Measurements from ENCODE around the gene MAST4. TPM values are rescaled to one million over a fixed set of nuclear protein-coding genes. Genes with fewer than 3 reads are reported as not detected.

Gene MAST4
- total and polyA plus RNA-seq, 2 of the 8 experiments (the other 6 are each of a cell fraction or from before 2014, with no cell fraction given) = 1.5 to 2.6 TPM

DNA sequence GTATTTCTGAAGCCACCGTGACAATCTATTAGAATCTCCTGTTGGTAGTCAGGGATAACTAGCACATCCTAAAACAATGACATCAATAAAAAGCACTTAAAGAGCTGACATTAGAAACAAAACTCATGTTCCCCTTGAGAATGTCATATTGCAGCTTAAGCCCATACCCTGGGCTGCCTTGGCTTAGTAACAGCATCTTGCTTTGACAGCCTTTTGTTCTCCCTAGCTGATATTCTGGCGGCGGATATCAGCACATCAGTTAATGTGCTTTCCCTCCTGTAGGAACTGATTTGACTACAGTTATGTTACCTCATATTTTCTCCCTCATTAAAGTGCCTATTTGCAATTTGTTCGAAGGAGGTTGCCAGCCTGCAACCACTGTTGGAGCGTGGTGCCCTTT lies 386.3 kb downstream of the MAST4 start:
- H3K4me1 ChIP-seq (replicated peaks in 1 of 4; ENCODE audit: control insufficient read depth in 3 of 4, insufficient read depth in 4 of 4, low read length in 3 of 4) = no peaks in the 10 kb centered on the region
- H4K91ac ChIP-seq (replicated peaks; ENCODE audit: insufficient read length, low read length) = no peak overlapping the region
- no peak overlapping the region for H3K23ac ChIP-seq (ENCODE audit: insufficient read length)
- H3K14ac ChIP-seq (ENCODE audit: insufficient read length) = no peak overlapping the region
- no peak for TF ChIP-seq MAX (IDR thresholded peaks at IDR 0.05)
- no peak for TF ChIP-seq POU5F1 (IDR thresholded peaks at IDR 0.05; ENCODE audit: low read depth, low read length)
- no peak for TF ChIP-seq TAF7 (optimal IDR thresholded peaks at IDR 0.05; ENCODE audit: borderline replicate concordance, low read depth, low read length)
- TF ChIP-seq TCF12 (IDR thresholded peaks at IDR 0.05; ENCODE audit: low read depth, low read length) = no peak
- TF ChIP-seq SP1 (IDR thresholded peaks at IDR 0.05; ENCODE audit: low read depth, low read length) = no peak
- no peak for TF ChIP-seq KDM4A (IDR thresholded peaks at IDR 0.05; ENCODE audit: low read depth, low read length, severe bottlenecking)
- TF ChIP-seq NANOG (IDR thresholded peaks at IDR 0.05; ENCODE audit: insufficient read depth, low read depth, low read length, poor library complexity, severe bottlenecking) = no peak
- no peak for TF ChIP-seq NRF1 (IDR thresholded peaks at IDR 0.05; ENCODE audit: low read depth, low read length)
- TF ChIP-seq ASH2L (IDR thresholded peaks at IDR 0.05; ENCODE audit: low read length) = no peak
- H3K23me2 ChIP-seq (ENCODE audit: low read depth, low read length) = no peaks in the 10 kb centered on the region
- H3K27ac ChIP-seq (ENCODE audit: low read depth, low read length) = no peak overlapping the region
- H3K27me3 ChIP-seq (replicated peaks in 1 of 4; ENCODE audit: control insufficient read depth in 3 of 4, extremely low read depth in 1 of 4, insufficient read depth in 3 of 4, low read length in 3 of 4) = no peaks in the 10 kb centered on the region
- H3K4ac ChIP-seq (replicated peaks; ENCODE audit: insufficient read length, low read depth, low read length) = no peak overlapping the region
- no peak overlapping the region for H3K56ac ChIP-seq (replicated peaks; ENCODE audit: insufficient read length, low read depth, low read length)
- ChIA-PET CTCF (ENCODE audit: partially characterized antibody) (interaction anchor here (2.2 kb wide), 1 partner anchor 167 kb away, joined by 9 read pairs; no protein-coding TSS in a partner anchor), POLR2A (ENCODE audit: partially characterized antibody) (no interaction called here)
- H4K5ac ChIP-seq (ENCODE audit: insufficient read length, low read depth, low read length) = no peak overlapping the region
- no peak overlapping the region for H2BK5ac ChIP-seq (ENCODE audit: low read depth, low read length)
- no peaks in the 10 kb centered on the region for H4K20me1 ChIP-seq (replicated peaks in 1 of 2; ENCODE audit: control insufficient read depth in 1 of 2, insufficient read depth in 2 of 2, low read length in 2 of 2)
- no peak overlapping the region for H2BK12ac ChIP-seq (ENCODE audit: low read depth, low read length)
- H2AK5ac ChIP-seq (ENCODE audit: low read depth, low read length) = no peak overlapping the region
- H3K79me2 ChIP-seq (ENCODE audit: control insufficient read depth in 1 of 2, insufficient read depth in 2 of 2, low read length in 2 of 2) = no peaks in the 10 kb centered on the region
- 81% methylated on average over 5 of the region's 5 CpGs; no CpG with 5 or more reads in 1 of the 2 experiments for WGBS, 2 experiments (ENCODE audit: extremely low coverage in 1 of 2, insufficient coverage in 1 of 2, insufficient read length in 1 of 2, insufficient replicate concordance in 2 of 2, low coverage in 1 of 2, low lambda C conversion rate in 2 of 2, missing lambda C conversion rate in 1 of 2)
- no peaks in the 10 kb centered on the region for H3K9me3 ChIP-seq (ENCODE audit: insufficient read depth in 2 of 2, low read depth in 1 of 2, low read length in 1 of 2)
- DNase-seq (ENCODE audit: low read depth in 1 of 2, low spot score in 2 of 2) = no peak
- H4K8ac ChIP-seq (ENCODE audit: extremely low read depth, insufficient read depth, low read length) = no peak overlapping the region
- H3K4me2 ChIP-seq (ENCODE audit: insufficient read depth in 1 of 2, low read depth in 2 of 2, low read length in 2 of 2) = no peak overlapping the region
- no peak overlapping the region for H2BK120ac ChIP-seq (replicated peaks; ENCODE audit: low read depth, low read length)
- H2AFZ ChIP-seq (ENCODE audit: low read length) = no peak overlapping the region
- no peak overlapping the region for H2BK15ac ChIP-seq (ENCODE audit: low read length)
- H3K79me1 ChIP-seq (ENCODE audit: low read depth, low read length) = no peaks in the 10 kb centered on the region
- H2BK20ac ChIP-seq (ENCODE audit: low read length) = no peak overlapping the region
- H3K9ac ChIP-seq (replicated peaks in 1 of 4; ENCODE audit: extremely low read depth in 1 of 4, low read depth in 3 of 4, low read length in 3 of 4) = no peak overlapping the region
- no peak overlapping the region for H3K18ac ChIP-seq (ENCODE audit: extremely low read depth, low read length)
- FAIRE-seq = no peak
- no peak overlapping the region for H3K4me3 ChIP-seq (ENCODE audit: extremely low read depth in 1 of 4, insufficient read depth in 2 of 4, low read depth in 3 of 4, low read length in 4 of 4)
- H3K36me3 ChIP-seq (ENCODE audit: control insufficient read depth in 2 of 4, insufficient read depth in 4 of 4, low read length in 3 of 4) = no peaks in the 10 kb centered on the region

All from H1 (cell line).